Measurements from ENCODE around the gene TFPI.

Gene TFPI

GRCh38 chr2:187461294-187462261 is 92.7 kb downstream of the TFPI start:
- no peak for DNase-seq

GRCh38 chr2:187459256-187459655 is 95.0 kb downstream of the TFPI start:
- DNase-seq: no peak

GRCh38 chr2:187453078-187453641 is 101.1 kb downstream of the TFPI start:
- DNase-seq: no peak

- DNase-seq: no peak
Observed at GRCh38 chr2:187451510-187451909, 102.7 kb downstream of the TFPI start.

- DNase-seq: no peak
Observed at GRCh38 chr2:187447336-187447735, 106.9 kb downstream of the TFPI start.

- DNase-seq: no peak
Observed at GRCh38 chr2:187446711-187447110, 107.5 kb downstream of the TFPI start.

- no peak for DNase-seq
Observed at GRCh38 chr2:187445051-187445450, 109.2 kb downstream of the TFPI start.

GRCh38 chr2:187442778-187443177 is 111.5 kb downstream of the TFPI start:
- no peak for DNase-seq

GRCh38 chr2:187442378-187442777 is 111.9 kb downstream of the TFPI start:
- no peak for DNase-seq

GRCh38 chr2:187440101-187440675 is 114.0 kb downstream of the TFPI start:
- DNase-seq: no peak

- no peak for DNase-seq
Observed at GRCh38 chr2:187438455-187438854, 115.8 kb downstream of the TFPI start.

- DNase-seq: no peak
Observed at GRCh38 chr2:187435756-187436155, 118.5 kb downstream of the TFPI start.

GRCh38 chr2:187435078-187435477 is 119.2 kb downstream of the TFPI start:
- DNase-seq: no peak

- no peak for DNase-seq
Observed at GRCh38 chr2:187434342-187434785, 119.9 kb downstream of the TFPI start.

GRCh38 chr2:187431911-187432310 is 122.3 kb downstream of the TFPI start:
- DNase-seq: no peak

GRCh38 chr2:187429989-187430388 is 124.2 kb downstream of the TFPI start:
- no peak for DNase-seq

GRCh38 chr2:187424146-187424545 is 130.1 kb downstream of the TFPI start:
- no peak for DNase-seq

GRCh38 chr2:187422282-187422681 is 132.0 kb downstream of the TFPI start:
- DNase-seq: no peak

- no peak for DNase-seq
Observed at GRCh38 chr2:187421519-187421918, 132.7 kb downstream of the TFPI start.

- DNase-seq: no peak
Observed at GRCh38 chr2:187419808-187420207, 134.4 kb downstream of the TFPI start.

- DNase-seq: no peak
Observed at GRCh38 chr2:187415449-187415848, 138.8 kb downstream of the TFPI start.
